H9 (cell line): Measurements from ENCODE around the gene TSPAN5. TPM values are rescaled to one million over a fixed set of nuclear protein-coding genes. Genes with fewer than 3 reads are reported as not detected.

ENCODE experiments used
- DNase-seq: peaks from one replicate; pipeline ENCODE4 v3.0.0-alpha.2; 2017
- H2AFZ ChIP-seq: one replicate; pipeline ENCODE4 v1.6.1; 2013; ENCODE audit warnings: mild to moderate bottlenecking, low read length, control low read depth, moderate library complexity
- H2AK5ac ChIP-seq: 2 replicates; pipeline ENCODE4 v1.6.1; 2013; ENCODE audit warnings: low read length, control low read depth, mixed read lengths; ENCODE audit not compliant: insufficient read length
- H2BK120ac ChIP-seq: one replicate; pipeline ENCODE4 v1.6.1; 2013; ENCODE audit warnings: low read depth, mild to moderate bottlenecking, low read length, control low read depth, inconsistent platforms; ENCODE audit not compliant: poor library complexity, severe bottlenecking
- H2BK12ac ChIP-seq: 2 replicates; pipeline ENCODE4 v1.6.1; 2013; ENCODE audit warnings: low read length, control low read depth, mixed read lengths, low read depth; ENCODE audit not compliant: insufficient read length
- H2BK15ac ChIP-seq: 2 replicates; pipeline ENCODE4 v1.6.1; 2013; ENCODE audit warnings: low read depth, low read length, control low read depth
- H2BK20ac ChIP-seq: one replicate; pipeline ENCODE4 v1.6.1; 2013; ENCODE audit warnings: low read depth, mild to moderate bottlenecking, low read length, control low read depth, inconsistent platforms; ENCODE audit not compliant: poor library complexity, severe bottlenecking
- H2BK5ac ChIP-seq: 2 replicates; pipeline ENCODE4 v1.6.1; 2013; ENCODE audit warnings: low read length, control low read depth, mixed read lengths; ENCODE audit not compliant: insufficient read length
- H3K14ac ChIP-seq: 2 replicates; pipeline ENCODE4 v1.6.1; 2013; ENCODE audit warnings: low read length, control low read depth; ENCODE audit not compliant: insufficient read depth
- H3K18ac ChIP-seq: 2 replicates; pipeline ENCODE4 v1.6.1; 2013; ENCODE audit warnings: low read depth, mild to moderate bottlenecking, mixed read lengths, low read length, control low read depth; ENCODE audit not compliant: insufficient read length
- H3K23ac ChIP-seq: 2 replicates; pipeline ENCODE4 v1.6.1; 2013; ENCODE audit warnings: low read length, control low read depth, mixed read lengths, low read depth; ENCODE audit not compliant: insufficient read length
- H3K23me2 ChIP-seq: 2 replicates; pipeline ENCODE4 v1.6.1; 2013; ENCODE audit warnings: low read depth, mild to moderate bottlenecking, mixed read lengths, low read length, control low read depth; ENCODE audit not compliant: insufficient read length, poor library complexity, severe bottlenecking
- H3K27ac ChIP-seq: 2 replicates; pipeline ENCODE4 v1.5.1; 2013; ENCODE audit warnings: low read length, control low read depth, mixed read lengths, low read depth; ENCODE audit not compliant: insufficient read length
- H3K27me3 ChIP-seq: 2 replicates; pipeline ENCODE4 v1.6.1; 2013; ENCODE audit warnings: low read length, control low read depth, inconsistent platforms; ENCODE audit not compliant: insufficient read depth
- H3K4ac ChIP-seq: 2 replicates; pipeline ENCODE4 v1.6.1; 2013; ENCODE audit warnings: low read depth, mild to moderate bottlenecking, control low read depth, inconsistent platforms, low read length, moderate library complexity
- H3K4me1 ChIP-seq: 2 replicates; pipeline ENCODE4 v1.6.1; 2013; ENCODE audit warnings: low read length, control low read depth, inconsistent platforms; ENCODE audit not compliant: insufficient read depth
- H3K4me2 ChIP-seq: 2 replicates; pipeline ENCODE4 v1.6.1; 2013; ENCODE audit warnings: low read length, control low read depth, mixed read lengths; ENCODE audit not compliant: insufficient read length, insufficient read depth
- H3K56ac ChIP-seq: 2 replicates; pipeline ENCODE4 v1.6.1; 2013; ENCODE audit warnings: low read depth, mild to moderate bottlenecking, mixed read lengths, low read length, control low read depth; ENCODE audit not compliant: insufficient read length
- H3K79me1 ChIP-seq: 2 replicates; pipeline ENCODE4 v1.6.1; 2013; ENCODE audit warnings: low read depth, mild to moderate bottlenecking, moderate library complexity, low read length, control low read depth, inconsistent platforms; ENCODE audit not compliant: insufficient read depth, poor library complexity, severe bottlenecking
- H3K79me2 ChIP-seq: 2 replicates; pipeline ENCODE4 v1.6.1; 2013; ENCODE audit warnings: low read length, control low read depth, inconsistent platforms; ENCODE audit not compliant: insufficient read depth
- H3K9ac ChIP-seq: 2 replicates; pipeline ENCODE4 v1.6.1; 2013; ENCODE audit warnings: low read length, control low read depth, mixed read lengths; ENCODE audit not compliant: insufficient read length; ENCODE audit errors: extremely low read depth
- H3K9me3 ChIP-seq: one replicate; pipeline ENCODE4 v1.6.1; 2013; ENCODE audit warnings: low read depth, low read length, inconsistent platforms; ENCODE audit not compliant: control insufficient read depth
- H3T11ph ChIP-seq: one replicate; pipeline ENCODE4 v1.6.1; 2013; ENCODE audit warnings: mild to moderate bottlenecking, low read length, control low read depth, inconsistent platforms
- H4K20me1 ChIP-seq: one replicate; pipeline ENCODE4 v1.6.1; 2013; ENCODE audit not compliant: control insufficient read depth, insufficient read length, insufficient read depth
- H4K5ac ChIP-seq: 2 replicates; pipeline ENCODE4 v1.6.1; 2013; ENCODE audit warnings: low read depth, mild to moderate bottlenecking, mixed read lengths, low read length, control low read depth; ENCODE audit not compliant: insufficient read length
- H4K8ac ChIP-seq: replicated peaks from 2 replicates; pipeline ENCODE4 v1.6.1; 2013; ENCODE audit warnings: low read length, control low read depth, mixed read lengths, low read depth; ENCODE audit not compliant: insufficient read length
- H4K91ac ChIP-seq: 2 replicates; pipeline ENCODE4 v1.6.1; 2013; ENCODE audit warnings: low read depth, mild to moderate bottlenecking, moderate library complexity, mixed read lengths, low read length, control low read depth; ENCODE audit not compliant: insufficient read length
- H3K27ac Mint-ChIP-seq, 3 experiments: 2 replicates in 2 of 3; 3 replicates in 1 of 3; pipeline ENCODE4 v1.8.0; 2020 to 2021; ENCODE audit warnings: mixed read lengths in 3 of 3, mild to moderate bottlenecking in 1 of 3, moderate library complexity in 1 of 3
- H3K27me3 Mint-ChIP-seq: 2 replicates; pipeline ENCODE4 v1.8.0; 2021; ENCODE audit warnings: low read depth, mild to moderate bottlenecking, moderate library complexity, mixed read lengths
- H3K36me3 Mint-ChIP-seq, 3 experiments: 2 replicates in 2 of 3; 3 replicates in 1 of 3; pipeline ENCODE4 v1.8.0; 2020 to 2021; ENCODE audit warnings: low read depth in 3 of 3, mixed read lengths in 3 of 3; ENCODE audit not compliant: insufficient read depth in 1 of 3
- H3K4me1 Mint-ChIP-seq, 2 experiments: 2 replicates each; pipeline ENCODE4 v1.8.0; 2020; ENCODE audit warnings: mixed read lengths in 2 of 2
- H3K4me3 Mint-ChIP-seq, 2 experiments: 2 replicates in 1 of 2; 3 replicates in 1 of 2; pipeline ENCODE4 v1.8.0; 2020 to 2021; ENCODE audit warnings: mild to moderate bottlenecking in 2 of 2, mixed read lengths in 2 of 2, moderate library complexity in 1 of 2
- H3K9me3 Mint-ChIP-seq, 2 experiments: 2 replicates in 1 of 2; 3 replicates in 1 of 2; pipeline ENCODE4 v1.8.0; 2020; ENCODE audit warnings: mild to moderate bottlenecking in 2 of 2, mixed read lengths in 2 of 2, moderate library complexity in 1 of 2
- WGBS: extraction: QIAGEN DNeasy Blood & Tissue Kit; methylation state at CpG from one replicate; pipeline ENCODE4 v1.1.7; 2013; ENCODE audit warnings: missing lambda C conversion rate, low lambda C conversion rate, mixed read lengths; ENCODE audit not compliant: insufficient read length; ENCODE audit errors: extremely low coverage; 5-methylcytosine and 5-hydroxymethylcytosine counted together
- total RNA-seq: library from RNA; stranded (reverse); gene quantifications from 2 replicates; pipeline ENCODE4 v1.2.1, GENCODE V29; 2021
- TF ChIP-seq, protein P1 (sequence below): fragments of 200-600 bp; sonication (generic); conservative IDR thresholded peaks from 3 replicates; pipeline ENCODE4 v1.8.0; 2021; ENCODE audit warnings: antibody characterized with exemption, mild to moderate bottlenecking

Gene TSPAN5
- total RNA-seq, 1 experiment from 2014 or later, result 7.0 TPM

- Mint-ChIP-seq H3K4me1 (peaks cover 22 to 44% of the 10 kb centered on the region in 2 experiments), H3K27ac (peak overlapping the region in 1 of 3 experiments; percentile 20; a peak in 1 of 7 replicates), H3K36me3 (no peaks in the 10 kb centered on the region; a peak in 1 of 7 replicates), H3K9me3 (no peaks in the 10 kb centered on the region), H3K4me3 (no peak overlapping the region), H3K27me3 (no peaks in the 10 kb centered on the region)
- Histone ChIP-seq H3K23me2 (no peaks in the 10 kb centered on the region), H4K20me1 (no peaks in the 10 kb centered on the region), H4K91ac (no peak overlapping the region), H3K27me3 (no peaks in the 10 kb centered on the region; the same call in 1 of the 2 replicates), H3K18ac (no peak overlapping the region), H3K27ac (no peak overlapping the region), H3K79me2 (no peaks in the 10 kb centered on the region; the same call in 1 of the 2 replicates), H2BK15ac (no peak overlapping the region), H3K56ac (no peak overlapping the region), H3K4me2 (no peak overlapping the region), H3K23ac (no peak overlapping the region), H3K4me1 (peaks cover 3% of the 10 kb centered on the region; the same call in 1 of the 2 replicates), H4K5ac (no peak overlapping the region), H3K79me1 (no peaks in the 10 kb centered on the region), H2BK120ac (no peak overlapping the region), H2AFZ (no peak overlapping the region), H2BK20ac (no peak overlapping the region), H3K9ac (no peak overlapping the region), H4K8ac (no peak overlapping the region), H3K9me3 (no peaks in the 10 kb centered on the region), H3K14ac (no peak overlapping the region), H3T11ph (no peak overlapping the region), H2BK12ac (no peak overlapping the region), H2BK5ac (no peak overlapping the region), H2AK5ac (no peak overlapping the region), H3K4ac (no peak overlapping the region)
- no peak for DNase-seq
- TF ChIP-seq, protein P1, sequence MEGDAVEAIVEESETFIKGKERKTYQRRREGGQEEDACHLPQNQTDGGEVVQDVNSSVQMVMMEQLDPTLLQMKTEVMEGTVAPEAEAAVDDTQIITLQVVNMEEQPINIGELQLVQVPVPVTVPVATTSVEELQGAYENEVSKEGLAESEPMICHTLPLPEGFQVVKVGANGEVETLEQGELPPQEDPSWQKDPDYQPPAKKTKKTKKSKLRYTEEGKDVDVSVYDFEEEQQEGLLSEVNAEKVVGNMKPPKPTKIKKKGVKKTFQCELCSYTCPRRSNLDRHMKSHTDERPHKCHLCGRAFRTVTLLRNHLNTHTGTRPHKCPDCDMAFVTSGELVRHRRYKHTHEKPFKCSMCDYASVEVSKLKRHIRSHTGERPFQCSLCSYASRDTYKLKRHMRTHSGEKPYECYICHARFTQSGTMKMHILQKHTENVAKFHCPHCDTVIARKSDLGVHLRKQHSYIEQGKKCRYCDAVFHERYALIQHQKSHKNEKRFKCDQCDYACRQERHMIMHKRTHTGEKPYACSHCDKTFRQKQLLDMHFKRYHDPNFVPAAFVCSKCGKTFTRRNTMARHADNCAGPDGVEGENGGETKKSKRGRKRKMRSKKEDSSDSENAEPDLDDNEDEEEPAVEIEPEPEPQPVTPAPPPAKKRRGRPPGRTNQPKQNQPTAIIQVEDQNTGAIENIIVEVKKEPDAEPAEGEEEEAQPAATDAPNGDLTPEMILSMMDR, result no peak
- no CpG with 5 or more reads among the region's 2 CpGs for WGBS
These were observed 72.8 kb downstream of the TSPAN5 start for GRCh38 chr4:98585596-98585995.
